Stimulated activated naive CD8-positive, alpha-beta T cell treated with anti-CD3 and anti-CD28 coated beads, Interleukin-15, Interleukin-2, amounts not matched to agents 100 ng/mL and 50 ng/mL, for 24 hours (primary cell): ENCODE data around the gene P2RX6.
"Not testable (repeated sequence)": the region's sequence is repeated elsewhere in the genome, so short reads cannot be mapped to it uniquely, and the experiment has no call there.

Source experiments
- H3K27ac Mint-ChIP-seq: one replicate; pipeline ENCODE4 v1.8.0; 2021; ENCODE audit warnings: mild to moderate bottlenecking, mixed read lengths
- H3K27me3 Mint-ChIP-seq: one replicate; pipeline ENCODE4 v1.8.0; 2021; ENCODE audit warnings: mixed read lengths
- H3K36me3 Mint-ChIP-seq: one replicate; pipeline ENCODE4 v1.8.0; 2021; ENCODE audit warnings: low read depth, mixed read lengths
- H3K4me1 Mint-ChIP-seq: one replicate; pipeline ENCODE4 v1.8.0; 2021; ENCODE audit warnings: low read depth, mixed read lengths
- H3K4me3 Mint-ChIP-seq: one replicate; pipeline ENCODE4 v1.8.0; 2021; ENCODE audit warnings: mild to moderate bottlenecking, mixed read lengths
- H3K9me3 Mint-ChIP-seq: one replicate; pipeline ENCODE4 v1.8.0; 2021; ENCODE audit warnings: mixed read lengths

Gene P2RX6

DNA sequence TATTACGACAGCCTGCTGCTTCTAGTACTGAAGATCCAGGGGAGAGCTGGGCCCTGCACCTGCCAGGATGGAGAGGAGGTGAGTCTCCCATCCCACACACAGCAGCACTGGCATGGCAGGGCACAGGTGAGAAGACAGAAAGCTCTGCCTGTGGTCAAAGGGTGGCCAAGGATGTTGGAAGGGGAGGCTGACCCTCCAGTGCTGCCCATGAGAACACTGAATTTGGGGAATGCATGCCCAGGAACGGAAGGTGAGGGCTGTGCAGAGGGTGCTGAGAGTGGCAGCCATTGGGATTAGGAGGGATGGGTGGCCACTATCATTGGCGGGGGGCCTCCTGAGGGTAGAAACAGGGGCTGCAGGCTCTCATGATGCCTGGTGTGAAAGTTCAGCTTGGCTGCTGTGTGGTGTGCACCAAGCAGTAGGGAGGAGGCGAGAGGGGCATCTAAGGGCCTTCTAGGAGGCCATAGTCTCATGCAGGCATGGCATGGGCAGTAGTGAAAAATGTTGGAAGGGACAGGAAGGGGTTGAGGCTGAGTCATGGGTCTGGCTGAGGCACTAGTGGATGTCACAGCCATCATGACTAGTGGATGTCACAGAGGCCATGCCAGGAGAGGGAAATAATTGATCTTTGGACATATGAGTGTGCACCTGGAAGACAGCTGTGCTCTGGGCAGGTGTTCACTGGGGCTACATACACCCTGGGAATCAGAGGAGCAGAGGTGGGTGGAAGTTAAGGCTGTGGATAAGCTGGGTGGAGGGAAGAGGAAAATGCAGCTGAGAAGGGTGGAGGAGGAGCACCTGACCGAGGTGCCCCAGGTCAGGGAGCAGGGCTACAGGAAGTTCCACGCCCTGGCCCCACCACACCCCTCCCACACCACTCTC is 28.3 kb downstream of the P2RX6 start:
- no peak overlapping the region for H3K27ac Mint-ChIP-seq
- no peak overlapping the region for H3K4me3 Mint-ChIP-seq

DNA sequence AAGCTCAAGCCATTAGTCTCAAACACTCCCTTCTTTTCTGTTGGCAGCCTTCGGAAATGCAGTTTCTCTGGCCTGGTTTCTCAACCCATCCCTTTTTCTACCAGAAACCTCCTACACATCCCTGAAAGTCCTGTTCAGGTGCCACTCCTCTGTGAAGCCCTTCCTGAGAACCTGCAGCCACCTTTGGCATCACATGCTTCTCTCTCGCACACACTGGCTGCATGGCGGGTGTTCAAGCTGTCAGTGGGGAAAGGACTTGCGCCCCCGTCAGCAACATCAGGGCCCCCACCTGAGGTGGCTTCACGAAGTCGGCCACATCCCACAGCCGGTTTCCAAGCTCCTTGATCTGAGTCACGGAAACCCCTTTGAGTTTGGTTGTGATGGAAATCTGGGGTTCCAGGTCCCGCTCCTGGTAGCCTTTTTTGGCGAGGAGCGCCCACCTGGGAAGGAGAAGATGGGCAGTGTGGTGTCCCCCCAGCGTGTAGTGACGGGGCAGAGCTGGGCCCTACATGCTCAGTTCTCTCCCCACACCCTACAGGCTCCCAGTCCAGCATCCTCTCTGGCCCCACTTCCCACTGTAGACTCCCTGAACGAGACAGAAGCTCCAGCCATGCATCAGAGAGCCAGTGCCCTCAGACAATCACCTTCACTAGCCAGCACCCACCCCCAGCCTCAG is 29.0 kb downstream of the P2RX6 start:
- Mint-ChIP-seq H3K27me3 (peaks cover 21% of the 10 kb centered on the region), H3K36me3 (no peaks in the 10 kb centered on the region), H3K27ac (no peak overlapping the region), H3K4me3 (no peak overlapping the region), H3K9me3 (no peaks in the 10 kb centered on the region), H3K4me1 (peaks cover 24% of the 10 kb centered on the region)

More for the DNA sequence above, 28.3 kb downstream of the P2RX6 start:
- no peaks in the 10 kb centered on the region for H3K9me3 Mint-ChIP-seq
- H3K36me3 Mint-ChIP-seq, result no peaks in the 10 kb centered on the region
- H3K4me1 Mint-ChIP-seq, result peaks cover 24% of the 10 kb centered on the region
- peaks cover 26% of the 10 kb centered on the region for H3K27me3 Mint-ChIP-seq

DNA sequence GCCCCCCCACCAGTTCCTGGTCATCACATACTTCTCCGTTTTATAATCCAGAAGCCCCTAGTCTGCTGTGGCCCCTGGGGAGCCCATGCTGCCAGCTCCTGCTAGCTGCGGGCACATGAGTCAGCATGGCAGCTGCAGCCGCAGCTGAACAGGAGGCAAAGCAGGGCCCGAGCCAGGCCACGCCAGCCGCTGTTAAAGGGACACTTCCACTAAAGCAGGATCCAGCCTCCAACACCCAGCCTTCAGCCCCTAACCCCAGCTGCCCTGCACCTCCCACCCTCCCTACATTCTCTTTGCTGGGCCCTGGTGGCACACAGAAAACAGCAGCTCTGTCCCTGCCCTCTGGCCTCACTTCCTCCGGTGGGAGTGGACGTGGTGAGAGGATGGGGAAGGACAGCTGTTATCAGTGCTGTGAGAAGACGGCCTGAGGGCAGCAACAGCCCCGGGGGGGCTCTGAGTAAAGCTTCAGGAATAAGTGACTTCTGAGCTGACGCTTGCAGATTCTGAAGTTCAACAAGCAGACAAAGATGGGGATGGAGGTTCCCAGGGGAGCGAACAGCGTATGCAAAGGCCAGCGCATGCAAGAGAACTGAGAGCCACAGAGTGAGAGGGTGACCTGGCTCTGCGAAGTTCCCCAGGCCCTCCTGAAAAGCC is 30.1 kb downstream of the P2RX6 start:
- no peaks in the 10 kb centered on the region for H3K36me3 Mint-ChIP-seq
- no peak overlapping the region for H3K27ac Mint-ChIP-seq
- peaks cover 24% of the 10 kb centered on the region for H3K4me1 Mint-ChIP-seq
- H3K27me3 Mint-ChIP-seq, result peaks cover 18% of the 10 kb centered on the region
- H3K4me3 Mint-ChIP-seq, result peak overlapping the region; percentile 64
- H3K9me3 Mint-ChIP-seq, result no peaks in the 10 kb centered on the region

DNA sequence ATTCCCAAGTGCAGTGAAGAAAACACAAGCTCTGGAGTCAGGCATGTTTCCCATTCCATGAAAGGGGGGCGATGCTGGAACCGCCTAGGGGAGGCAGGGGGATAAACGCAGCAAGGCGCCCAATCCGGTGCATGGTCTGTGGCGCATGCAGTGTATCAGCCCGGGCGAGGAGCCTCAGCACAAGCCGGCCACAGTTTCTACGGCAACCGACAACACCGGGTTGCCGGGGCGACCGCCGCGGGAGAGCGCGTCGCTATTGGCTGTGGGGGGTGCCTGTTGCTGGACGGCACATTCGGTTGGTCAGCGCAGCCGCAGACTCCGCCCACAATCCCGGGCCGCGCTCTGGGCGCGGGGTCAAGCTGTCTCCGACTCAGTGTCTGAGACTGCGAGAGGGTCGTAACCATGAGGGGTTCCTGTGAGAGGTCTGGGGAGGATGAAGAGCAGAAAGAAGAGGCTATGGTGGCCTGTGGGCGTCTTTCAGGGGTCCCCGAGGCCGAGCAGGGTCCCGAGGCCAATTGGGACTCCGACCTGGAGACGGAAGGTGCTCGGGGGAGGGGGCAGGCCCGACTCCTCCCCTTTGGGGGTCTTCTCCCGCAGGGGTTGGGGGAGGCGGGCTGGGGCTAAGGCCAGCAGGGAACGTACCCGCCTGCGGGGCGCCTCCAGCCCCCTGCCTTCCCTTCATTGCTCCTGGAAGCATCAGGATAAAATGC is 30.8 kb downstream of the P2RX6 start, which contains the start of gene LRRC74B:
Gene LRRC74B (plus strand): TSS at position 362 of the 710 bp plus-strand sequence. CDS start 41 bp downstream, at position 403.
- peak within 1 kb of the TSS; percentile 42 for H3K27ac Mint-ChIP-seq

DNA sequence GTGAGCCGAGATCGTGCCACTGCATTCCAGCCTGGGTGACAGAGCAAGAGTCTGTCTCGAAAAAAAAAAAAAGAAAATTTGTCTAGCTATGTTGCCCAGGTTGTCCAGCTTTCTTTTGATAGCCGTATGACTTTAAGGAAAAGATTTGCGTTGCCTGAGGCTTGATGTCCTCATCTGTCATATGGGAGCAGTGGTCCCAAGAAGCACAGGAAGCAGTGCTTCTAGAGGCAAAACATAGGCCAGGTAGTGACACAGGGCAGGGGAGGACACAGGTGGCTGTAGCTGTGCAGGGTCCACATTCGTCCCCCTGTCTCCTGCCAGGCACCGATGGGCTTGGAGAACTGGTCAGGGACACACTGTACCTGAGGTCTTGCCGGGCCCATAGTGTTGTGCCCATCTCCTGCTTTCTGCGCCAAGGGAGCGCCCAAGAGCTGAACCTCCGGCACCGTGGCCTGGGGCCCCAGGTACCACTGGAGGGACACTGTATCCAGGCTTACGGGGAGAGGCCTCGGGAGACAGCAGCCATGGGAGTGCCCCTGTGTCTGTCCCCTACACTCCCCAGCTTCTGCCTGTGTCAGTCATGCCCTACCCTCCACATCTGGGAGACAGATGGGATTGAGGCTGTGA is 32.2 kb downstream of the P2RX6 start:
- H3K9me3 Mint-ChIP-seq, result no peaks in the 10 kb centered on the region
- H3K4me3 Mint-ChIP-seq, result no peak overlapping the region
- no peaks in the 10 kb centered on the region for H3K36me3 Mint-ChIP-seq
- H3K4me1 Mint-ChIP-seq, result peaks cover 24% of the 10 kb centered on the region
- H3K27me3 Mint-ChIP-seq, result peaks cover 15% of the 10 kb centered on the region
- no peak overlapping the region for H3K27ac Mint-ChIP-seq

More for the DNA sequence above, 30.8 kb downstream of the P2RX6 start, which contains the start of gene LRRC74B:
- Mint-ChIP-seq H3K9me3 (no peaks in the 10 kb centered on the region), H3K4me1 (peaks cover 24% of the 10 kb centered on the region), H3K27me3 (peaks cover 15% of the 10 kb centered on the region), H3K36me3 (no peaks in the 10 kb centered on the region), H3K4me3 (peak within 1 kb of the TSS; percentile 64)

DNA sequence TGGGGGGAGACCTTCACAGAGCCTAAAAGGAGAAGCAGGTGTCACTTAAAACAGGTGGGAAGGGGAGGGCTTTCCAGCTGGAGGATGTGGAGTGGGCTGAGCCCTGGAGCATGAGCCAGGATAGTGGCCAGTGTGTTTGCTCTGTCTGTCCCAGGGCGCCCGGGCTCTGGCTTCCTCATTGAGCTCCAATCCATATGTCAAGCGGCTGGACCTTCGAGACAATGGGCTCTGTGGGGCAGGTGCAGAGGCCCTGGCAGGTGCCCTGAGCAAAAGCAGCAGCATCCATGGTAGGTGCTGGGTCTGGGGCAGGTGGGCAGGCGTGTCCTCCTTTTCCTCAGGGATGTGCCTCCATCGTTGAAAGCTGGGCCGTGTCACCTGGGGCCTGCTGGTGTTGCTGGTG is 32.8 kb downstream of the P2RX6 start:
- Mint-ChIP-seq H3K36me3 (no peaks in the 10 kb centered on the region), H3K4me3 (no peak overlapping the region), H3K27ac (no peak overlapping the region), H3K9me3 (no peaks in the 10 kb centered on the region), H3K4me1 (peaks cover 24% of the 10 kb centered on the region), H3K27me3 (peaks cover 15% of the 10 kb centered on the region)

DNA sequence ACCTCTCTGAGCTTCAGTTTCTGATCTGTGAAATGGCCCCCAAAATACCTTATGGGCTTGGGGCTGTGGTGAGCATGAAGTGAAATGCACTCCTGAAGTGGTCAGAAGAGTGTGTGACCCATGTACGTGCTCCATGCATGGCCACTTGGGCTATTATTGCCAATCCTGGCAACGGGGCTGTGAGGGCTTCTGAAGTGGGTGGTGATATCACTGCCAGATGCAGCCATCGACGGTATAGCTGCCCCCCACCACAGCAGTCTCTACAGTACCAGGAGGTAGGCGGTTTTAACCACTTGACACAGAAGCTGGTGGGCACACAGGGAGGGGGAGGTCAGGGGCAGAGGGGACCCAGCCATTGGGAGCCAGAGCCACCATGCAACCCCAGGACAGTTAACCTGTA is 33.5 kb downstream of the P2RX6 start:
- not testable (repeated sequence) for H3K36me3 Mint-ChIP-seq, H3K27me3 Mint-ChIP-seq, H3K4me3 Mint-ChIP-seq, H3K9me3 Mint-ChIP-seq, H3K27ac Mint-ChIP-seq
- H3K4me1 Mint-ChIP-seq, result peaks cover 20% of the 10 kb centered on the region

DNA sequence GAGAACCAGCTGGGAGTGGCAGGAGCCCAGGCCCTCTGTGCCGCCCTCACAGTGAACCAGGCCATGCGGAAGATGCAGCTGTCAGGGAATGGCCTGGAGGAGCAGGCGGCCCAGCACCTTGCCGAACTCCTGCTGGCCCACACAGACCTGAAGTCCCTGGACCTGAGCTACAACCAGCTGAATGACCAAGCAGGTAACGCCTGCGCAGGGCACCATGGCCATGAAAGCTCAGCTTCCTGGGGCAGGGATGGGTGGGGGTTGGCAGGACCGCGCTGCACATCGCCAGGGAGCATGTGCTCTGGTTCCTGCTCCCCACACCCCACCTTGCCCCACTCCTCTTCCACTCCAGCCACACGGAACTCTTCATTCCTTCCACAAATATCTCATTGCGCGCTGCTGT is 34.0 kb downstream of the P2RX6 start:
- peaks cover 15% of the 10 kb centered on the region for H3K4me1 Mint-ChIP-seq
- not testable (repeated sequence) for H3K27me3 Mint-ChIP-seq, H3K4me3 Mint-ChIP-seq, H3K9me3 Mint-ChIP-seq, H3K36me3 Mint-ChIP-seq, H3K27ac Mint-ChIP-seq

DNA sequence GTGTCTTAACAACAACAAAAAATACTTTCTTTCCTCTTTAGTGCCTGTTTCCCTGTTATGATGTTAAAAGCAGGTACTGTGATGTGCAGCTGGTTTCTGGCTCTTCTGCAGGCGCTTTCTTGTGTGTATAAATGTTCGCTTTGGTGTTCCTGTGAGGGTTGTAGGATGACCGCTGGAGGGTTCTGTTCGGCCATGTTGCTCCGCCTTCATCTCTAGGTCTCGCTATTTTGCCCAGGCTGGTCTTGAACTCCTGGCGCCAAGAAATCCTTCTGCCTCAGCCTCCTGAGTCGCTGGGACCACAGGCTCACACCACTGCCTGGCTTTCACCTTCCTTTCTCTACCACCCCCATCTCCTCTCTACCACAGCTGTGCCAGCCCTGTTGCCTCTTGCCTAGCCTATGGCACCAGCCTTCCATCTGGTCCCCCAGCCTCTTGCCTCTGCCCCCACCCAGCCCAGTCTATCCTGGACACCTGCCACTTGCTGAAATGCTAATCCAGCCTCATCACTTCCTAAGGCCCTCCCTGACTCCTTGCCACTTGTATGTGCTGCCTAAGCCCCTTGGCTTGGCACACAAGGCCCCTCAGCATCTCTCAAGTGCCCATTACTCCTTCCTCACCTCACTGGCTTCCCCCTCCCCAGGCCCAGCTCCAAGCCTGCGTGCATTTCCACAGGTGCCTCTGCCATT is 36.3 kb downstream of the P2RX6 start:
- H3K4me1 Mint-ChIP-seq, result peaks cover 7% of the 10 kb centered on the region
- H3K27ac Mint-ChIP-seq, result no peak overlapping the region
- no peak overlapping the region for H3K4me3 Mint-ChIP-seq
- no peaks in the 10 kb centered on the region for H3K9me3 Mint-ChIP-seq
- H3K36me3 Mint-ChIP-seq, result no peaks in the 10 kb centered on the region
- no peaks in the 10 kb centered on the region for H3K27me3 Mint-ChIP-seq

DNA sequence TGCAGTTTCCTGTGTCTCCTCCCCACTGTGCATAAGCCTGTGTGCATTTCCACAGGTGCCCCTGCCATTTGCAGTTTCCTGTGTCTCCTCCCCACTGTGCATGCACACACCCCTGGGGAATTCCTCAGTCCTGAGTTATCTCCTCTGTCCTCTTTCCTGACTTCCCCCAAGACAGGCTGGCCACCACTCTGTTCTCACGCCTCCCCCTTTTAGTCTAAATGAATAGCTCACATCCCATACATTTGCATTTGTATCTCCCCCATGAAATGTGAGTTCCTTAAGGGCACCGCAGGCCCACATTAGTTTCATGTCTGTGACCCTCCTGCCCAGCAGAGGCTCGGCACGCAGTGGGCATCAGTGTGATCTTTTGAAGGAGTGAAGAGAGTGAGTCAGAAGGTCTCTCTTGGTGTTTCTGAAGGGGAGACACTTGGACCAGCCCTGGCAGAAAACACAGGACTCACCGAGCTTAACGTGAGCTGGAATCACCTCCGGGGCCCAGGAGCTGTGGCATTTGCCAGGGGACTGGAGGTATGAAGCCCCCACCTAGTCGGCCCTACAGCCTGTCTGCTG is 37.0 kb downstream of the P2RX6 start:
- Mint-ChIP-seq H3K9me3 (no peaks in the 10 kb centered on the region), H3K27ac (no peak overlapping the region), H3K36me3 (no peaks in the 10 kb centered on the region), H3K4me1 (peaks cover 7% of the 10 kb centered on the region), H3K27me3 (peaks cover 5% of the 10 kb centered on the region), H3K4me3 (no peak overlapping the region)

DNA sequence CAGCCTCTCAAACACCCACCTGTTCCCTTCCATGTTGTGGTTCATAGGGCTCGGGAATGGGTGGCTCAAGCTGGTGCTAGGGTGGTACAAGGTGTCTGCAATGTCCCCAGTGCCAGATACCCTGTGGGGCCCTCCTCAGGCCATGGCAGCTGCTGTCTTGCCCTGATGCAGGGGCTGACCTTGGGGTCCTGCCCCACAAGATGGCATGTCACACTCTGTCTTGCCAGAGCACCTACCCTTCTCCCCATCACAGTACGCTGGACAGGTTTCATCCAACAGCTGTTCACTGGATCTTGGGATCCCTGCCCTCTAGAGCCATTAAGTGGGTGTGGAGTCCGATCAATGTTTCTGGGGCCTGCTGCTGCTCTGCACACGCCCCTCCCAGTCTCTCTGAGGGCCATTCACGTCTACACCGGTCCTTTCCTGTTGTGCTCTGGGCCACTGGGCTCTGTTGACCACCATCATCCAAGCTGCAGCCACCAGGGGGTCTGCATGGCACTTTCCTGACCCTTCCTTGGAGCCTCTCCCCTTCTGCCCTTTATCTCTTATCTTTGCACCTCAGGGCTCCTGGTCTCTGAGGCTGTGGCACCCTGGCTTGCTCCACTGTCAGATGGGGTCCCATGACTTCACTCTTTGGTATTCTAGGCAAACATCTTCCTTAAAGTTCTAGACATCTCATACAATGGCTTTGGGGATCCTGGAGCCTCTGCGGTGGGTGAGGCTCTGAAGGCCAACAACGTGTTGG is 37.9 kb downstream of the P2RX6 start:
- H3K4me1 Mint-ChIP-seq, result peaks cover 7% of the 10 kb centered on the region
- no peaks in the 10 kb centered on the region for H3K9me3 Mint-ChIP-seq
- H3K36me3 Mint-ChIP-seq, result no peaks in the 10 kb centered on the region
- H3K27me3 Mint-ChIP-seq, result peaks cover 6% of the 10 kb centered on the region
- H3K27ac Mint-ChIP-seq, result no peak overlapping the region
- no peak overlapping the region for H3K4me3 Mint-ChIP-seq

DNA sequence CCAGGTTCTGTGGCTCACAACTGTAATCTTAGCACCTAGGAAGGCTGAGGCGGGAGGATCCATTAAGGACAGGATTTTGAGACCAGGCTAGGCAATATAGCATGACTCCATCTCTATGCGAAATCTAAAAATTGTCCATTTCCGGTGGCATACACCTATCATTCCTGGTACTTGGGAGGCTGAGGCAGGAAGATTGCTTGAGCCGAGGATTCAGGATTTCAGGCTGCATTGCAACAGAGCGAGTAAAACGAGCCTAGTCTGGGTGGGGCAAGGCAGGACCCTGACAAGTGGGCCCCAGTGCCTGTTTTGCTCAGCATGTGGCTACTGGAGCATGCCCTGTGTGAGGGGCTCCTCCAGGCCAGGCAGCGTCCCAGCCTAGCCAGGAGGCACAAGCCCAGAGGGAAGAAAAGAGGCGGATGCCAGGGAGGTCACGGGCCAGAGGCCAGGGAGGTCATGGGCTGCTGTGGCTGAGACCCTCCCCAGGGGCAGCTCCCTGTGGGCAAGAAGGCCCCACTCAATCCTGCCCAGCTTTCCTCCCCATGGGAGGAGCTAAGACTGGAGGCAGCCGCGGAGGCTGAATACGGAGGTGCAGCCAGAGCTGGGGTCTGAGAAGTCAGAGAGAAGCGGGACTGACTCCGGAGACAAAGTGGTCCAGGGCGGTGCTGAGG is 39.2 kb downstream of the P2RX6 start:
- no peaks in the 10 kb centered on the region for H3K36me3 Mint-ChIP-seq
- no peak overlapping the region for H3K27ac Mint-ChIP-seq
- peaks cover 6% of the 10 kb centered on the region for H3K27me3 Mint-ChIP-seq
- H3K4me1 Mint-ChIP-seq, result peaks cover 7% of the 10 kb centered on the region
- no peak overlapping the region for H3K4me3 Mint-ChIP-seq
- no peaks in the 10 kb centered on the region for H3K9me3 Mint-ChIP-seq
